ENCODE measurements around the gene KIF16B. TPM values are rescaled to one million over a fixed set of nuclear protein-coding genes. Genes with fewer than 3 reads are reported as not detected.

KIF16B gene
- total and polyA plus RNA-seq, 2 experiments from 2014 or later = 6.5 to 11.1 TPM

GRCh38 chr20:16555754-16556153, 17.5 kb downstream of the KIF16B start (continued):
- TF ChIP-seq REST (IDR thresholded peaks at IDR 0.05; ENCODE audit: unreplicated experiment) = no peak

GRCh38 chr20:16554766-16555543, 18.3 kb downstream of the KIF16B start:
- DNase-seq (ENCODE audit: low spot score) (no peak), ATAC-seq (no peak)
- Histone ChIP-seq H3F3A (replicated peaks; ENCODE audit: low read depth) (no peaks in the 10 kb centered on the region), H2AFZ (no peak overlapping the region), H4K20me1 (replicated peaks; ENCODE audit: insufficient read depth) (peaks cover under 1% of the 10 kb centered on the region; the same call in 1 of the 2 replicates), H3K4me2 (no peak overlapping the region), H3K4me3 (no peak overlapping the region), H3K9me2 (ENCODE audit: insufficient read depth) (no peaks in the 10 kb centered on the region), H3K27me3 (ENCODE audit: insufficient read depth) (no peaks in the 10 kb centered on the region), H3K27ac (ENCODE audit: low read depth) (no peak overlapping the region), H3K4me1 (ENCODE audit: insufficient read depth) (no peaks in the 10 kb centered on the region), H3K36me3 (ENCODE audit: insufficient read depth) (no peaks in the 10 kb centered on the region), H3K79me2 (replicated peaks; ENCODE audit: insufficient read depth) (peaks cover 21% of the 10 kb centered on the region)
- H3K4me3 Mint-ChIP-seq = no peak overlapping the region
- peaks cover 22% of the 10 kb centered on the region for H3K9me3 Mint-ChIP-seq
- H3K4me1 Mint-ChIP-seq = peaks cover 8% of the 10 kb centered on the region; the same call in 2 of the 3 replicates
- TF ChIP-seq NANOG (IDR thresholded peaks at IDR 0.05; ENCODE audit: borderline replicate concordance) (no peak), ZNF114 (CRISPR knock-in tag; IDR thresholded peaks at IDR 0.05) (no peak), CREB1 (CRISPR knock-in tag; IDR thresholded peaks at IDR 0.05; ENCODE audit: low read depth) (no peak), STAT1 (IDR thresholded peaks at IDR 0.05; ENCODE audit: unreplicated experiment) (no peak), EZH2 (IDR thresholded peaks at IDR 0.05; ENCODE audit: low read depth, unreplicated experiment) (no peak), EZH2phosphoT487 (IDR thresholded peaks at IDR 0.05; ENCODE audit: unreplicated experiment) (no peak), POLR2AphosphoS5 (IDR thresholded peaks at IDR 0.05; ENCODE audit: low read depth) (no peak), CTCF (conservative IDR thresholded peaks at IDR 0.05; ENCODE audit: low read depth in 2 of 2) (no peak), ZNF462 (CRISPR knock-in tag; IDR thresholded peaks at IDR 0.05) (no peak)
- no peak overlapping the region for H3K27ac Mint-ChIP-seq
- peaks cover 2% of the 10 kb centered on the region for H3K27me3 Mint-ChIP-seq (ENCODE audit: insufficient read depth, low read depth, poor library complexity)
- H3K36me3 Mint-ChIP-seq (ENCODE audit: low read depth) = peaks cover 23% of the 10 kb centered on the region

All from GM23338 (cell line).